Caco-2 (cell line): Measurements from ENCODE around the gene STPG3. TPM values are rescaled to one million over a fixed set of nuclear protein-coding genes. Genes with fewer than 3 reads are reported as not detected.

Experiments
- BruUV-seq: library from RNA; stranded (reverse); fragments of 400-500 nt; replicated peaks from 2 replicates; lab custom pipeline; 2021; lab: Mats Ljungman, UMichigan
- CTCF ChIA-PET: fragments of 300-600 bp; sonication (Branson Sonifier 250); formaldehyde crosslinking; loops from one replicate; lab custom pipeline; 2022; ENCODE audit warnings: antibody characterized with exemption; lab: Charles Lee
- POLR2A ChIA-PET: fragments of 300-600 bp; sonication (Branson Sonifier 250); formaldehyde crosslinking; loops from one replicate; lab custom pipeline; 2022; ENCODE audit warnings: antibody characterized with exemption; lab: Charles Lee
- DNase-seq, 2 experiments: peaks; one replicate each; pipeline versions ENCODE4 v3.0.0 to v3.0.0-alpha.2; 2020 to 2022
- H3K27me3 ChIP-seq: replicated peaks from 2 replicates; pipeline ENCODE4 v1.6.0; 2011; ENCODE audit warnings: low read length; ENCODE audit not compliant: control insufficient read depth, insufficient read depth
- H3K36me3 ChIP-seq: 2 replicates; pipeline ENCODE4 v1.5.1; 2011; ENCODE audit warnings: low read length; ENCODE audit not compliant: control insufficient read depth, insufficient read depth
- H3K4me1 ChIP-seq: fragments of 250-450 bp; sonication (Bioruptor Pico); 2 replicates; pipeline ENCODE4 v1.5.1; 2020; ENCODE audit warnings: mild to moderate bottlenecking
- H3K4me3 ChIP-seq: 2 replicates; pipeline ENCODE4 v1.5.1; 2011; ENCODE audit warnings: low read depth, mild to moderate bottlenecking, control low read depth, low read length
- H3K9me3 ChIP-seq: fragments of 250-450 bp; sonication (Bioruptor Pico); 2 replicates; pipeline ENCODE4 v1.5.1; 2020; ENCODE audit warnings: mild to moderate bottlenecking, moderate library complexity
- H3K27ac Mint-ChIP-seq: one replicate; pipeline ENCODE4 v1.8.0; 2022; ENCODE audit warnings: mixed read lengths; ENCODE audit not compliant: unreplicated experiment
- H3K27me3 Mint-ChIP-seq: one replicate; pipeline ENCODE4 v1.8.0; 2022; ENCODE audit warnings: mixed read lengths; ENCODE audit not compliant: insufficient read depth, unreplicated experiment
- H3K36me3 Mint-ChIP-seq: one replicate; pipeline ENCODE4 v1.8.0; 2022; ENCODE audit warnings: mild to moderate bottlenecking, mixed read lengths; ENCODE audit not compliant: insufficient read depth, unreplicated experiment
- H3K4me1 Mint-ChIP-seq: one replicate; pipeline ENCODE4 v1.8.0; 2022; ENCODE audit warnings: low read depth, mixed read lengths; ENCODE audit not compliant: unreplicated experiment
- H3K4me3 Mint-ChIP-seq: one replicate; pipeline ENCODE4 v1.8.0; 2022; ENCODE audit warnings: mild to moderate bottlenecking, moderate library complexity, mixed read lengths; ENCODE audit not compliant: unreplicated experiment
- H3K9me3 Mint-ChIP-seq: one replicate; pipeline ENCODE4 v1.8.0; 2022; ENCODE audit warnings: mixed read lengths; ENCODE audit not compliant: unreplicated experiment
- intact Hi-C: fragments of 100-400 bp; cut with micrococcal nuclease; formaldehyde crosslinking; loops from one replicate; pipeline ENCODE4 v1.10.0; 2022; ENCODE audit not compliant: unreplicated experiment
- total RNA-seq: library from RNA; stranded (reverse); gene quantifications from 2 replicates; pipeline ENCODE4 v1.2.3, GENCODE V29; 2022
- TF ChIP-seq, protein P1 (sequence below), 2 experiments: fragments of 200-600 bp in 1 of 2; IDR thresholded peaks; 1 replicate in 1 of 2; 2 replicates in 1 of 2; pipeline versions ENCODE4 v1.5.1 to v1.8.0; 2011 to 2022; ENCODE audit warnings: antibody characterized with exemption in 1 of 2, control low read depth in 1 of 2, inconsistent platforms in 1 of 2, low read depth in 1 of 2, low read length in 1 of 2, mild to moderate bottlenecking in 1 of 2, moderate library complexity in 1 of 2; ENCODE audit not compliant: insufficient read depth in 1 of 2, severe bottlenecking in 1 of 2, unreplicated experiment in 1 of 2

The STPG3 gene
- total RNA-seq, 1 experiment from 2014 or later, result not detected

DNA sequence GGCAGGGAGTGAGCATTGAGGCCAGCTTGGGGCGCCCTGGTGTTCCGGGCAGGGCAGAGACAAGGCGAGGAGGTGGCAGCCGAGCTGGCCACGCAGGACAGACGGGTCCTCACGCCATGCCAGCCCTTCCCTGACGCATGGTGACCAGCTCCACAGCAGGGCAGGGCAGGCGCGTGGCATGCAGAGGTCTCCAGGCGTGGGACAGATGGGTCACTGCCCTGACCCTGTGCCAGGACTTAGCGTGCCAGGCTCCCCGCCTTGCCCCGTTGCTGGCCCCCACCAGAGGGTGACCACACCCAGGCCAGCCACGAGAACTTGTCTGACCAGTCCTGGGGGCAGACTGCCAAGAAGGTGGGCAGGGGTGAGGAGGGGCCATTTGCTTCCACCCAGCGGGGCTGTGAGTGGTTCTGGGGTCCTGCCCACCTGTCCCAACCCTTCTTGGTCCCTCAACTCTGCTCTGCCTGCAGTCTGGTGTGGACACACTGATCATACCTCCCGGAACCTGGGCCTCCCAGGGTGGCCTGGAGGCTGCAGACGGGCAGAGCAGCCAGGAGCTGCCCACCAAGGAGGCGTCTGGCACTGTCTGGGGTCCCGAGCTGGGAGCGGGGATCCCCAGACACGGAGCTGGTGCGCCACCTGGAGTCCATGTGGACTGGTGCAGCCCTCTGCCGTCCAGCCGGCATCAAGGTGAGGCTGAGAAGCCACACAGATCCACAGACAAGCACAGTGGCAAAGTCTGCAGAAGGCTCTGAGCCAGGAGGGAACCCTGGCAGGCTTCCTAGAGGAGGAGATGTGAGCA is 23.8 kb upstream of the STPG3 start, which contains the start of gene RNF224:
Gene RNF224 (plus strand): TSS at position 449 of the 799 bp plus-strand sequence. CDS start 834 bp downstream, outside the sequence.
- no peaks in the 10 kb centered on the region for H3K9me3 Mint-ChIP-seq
- DNase-seq, result peak; percentile 87 to 88
- intact Hi-C loops, result loop anchor here (1.0 to 2.0 kb wide), 4 partner anchors 9 to 110 kb away; partner anchors contain the start of genes ANAPC2 and SSNA1

GRCh38 chr9:137227853-137228505 is 23.1 kb upstream of the STPG3 start:
- CTCF ChIA-PET, result interaction anchor here (0.6 to 2.4 kb wide), 13 partner anchors 9 to 181 kb away, joined by 3 to 20 read pairs (median 6); partner anchors contain the start of genes ANAPC2, LRRC26 and SSNA1
- POLR2A ChIA-PET, result interaction anchor here (1.0 kb wide), 1 partner anchor 9 kb away, joined by 3 read pairs; no protein-coding TSS in a partner anchor
- DNase-seq, result no peak
- Mint-ChIP-seq H3K27me3 (no peaks in the 10 kb centered on the region), H3K27ac (no peak overlapping the region), H3K36me3 (peaks cover 8% of the 10 kb centered on the region), H3K4me1 (peaks cover 13% of the 10 kb centered on the region), H3K9me3 (no peaks in the 10 kb centered on the region), H3K4me3 (no peak overlapping the region)
- TF ChIP-seq, protein P1, sequence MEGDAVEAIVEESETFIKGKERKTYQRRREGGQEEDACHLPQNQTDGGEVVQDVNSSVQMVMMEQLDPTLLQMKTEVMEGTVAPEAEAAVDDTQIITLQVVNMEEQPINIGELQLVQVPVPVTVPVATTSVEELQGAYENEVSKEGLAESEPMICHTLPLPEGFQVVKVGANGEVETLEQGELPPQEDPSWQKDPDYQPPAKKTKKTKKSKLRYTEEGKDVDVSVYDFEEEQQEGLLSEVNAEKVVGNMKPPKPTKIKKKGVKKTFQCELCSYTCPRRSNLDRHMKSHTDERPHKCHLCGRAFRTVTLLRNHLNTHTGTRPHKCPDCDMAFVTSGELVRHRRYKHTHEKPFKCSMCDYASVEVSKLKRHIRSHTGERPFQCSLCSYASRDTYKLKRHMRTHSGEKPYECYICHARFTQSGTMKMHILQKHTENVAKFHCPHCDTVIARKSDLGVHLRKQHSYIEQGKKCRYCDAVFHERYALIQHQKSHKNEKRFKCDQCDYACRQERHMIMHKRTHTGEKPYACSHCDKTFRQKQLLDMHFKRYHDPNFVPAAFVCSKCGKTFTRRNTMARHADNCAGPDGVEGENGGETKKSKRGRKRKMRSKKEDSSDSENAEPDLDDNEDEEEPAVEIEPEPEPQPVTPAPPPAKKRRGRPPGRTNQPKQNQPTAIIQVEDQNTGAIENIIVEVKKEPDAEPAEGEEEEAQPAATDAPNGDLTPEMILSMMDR (IDR thresholded peaks at IDR 0.05; ENCODE audit: insufficient read depth in 1 of 2, low read depth in 1 of 2, low read length in 1 of 2, severe bottlenecking in 1 of 2, unreplicated experiment in 1 of 2), result no peak
- Histone ChIP-seq H3K27me3 (no peaks in the 10 kb centered on the region), H3K36me3 (no peaks in the 10 kb centered on the region), H3K4me1 (peaks cover 38% of the 10 kb centered on the region), H3K4me3 (no peak overlapping the region), H3K9me3 (no peaks in the 10 kb centered on the region)
- no TSS peak for BruUV-seq
- intact Hi-C loops, result loop anchor here (1.0 to 2.0 kb wide), 4 partner anchors 8 to 111 kb away; partner anchors contain the start of genes ANAPC2 and SSNA1

More for the DNA sequence above, 23.8 kb upstream of the STPG3 start, which contains the start of gene RNF224:
- H3K27ac Mint-ChIP-seq, result peak within 1 kb of the TSS; percentile 64
- H3K4me1 ChIP-seq, result peaks cover 38% of the 10 kb centered on the region
- no peaks in the 10 kb centered on the region for H3K27me3 ChIP-seq
- H3K27me3 Mint-ChIP-seq, result no peaks in the 10 kb centered on the region
- no peak within 1 kb of the TSS for H3K4me3 Mint-ChIP-seq
- H3K4me3 ChIP-seq, result no peak within 1 kb of the TSS
- peaks cover 13% of the 10 kb centered on the region for H3K4me1 Mint-ChIP-seq
- TF ChIP-seq, protein P1 (IDR thresholded peaks at IDR 0.05; ENCODE audit: insufficient read depth in 1 of 2, low read depth in 1 of 2, low read length in 1 of 2, severe bottlenecking in 1 of 2, unreplicated experiment in 1 of 2), result peak; percentile 79 to 90
- no peaks in the 10 kb centered on the region for H3K9me3 ChIP-seq
- POLR2A ChIA-PET, result interaction anchor here (0.6 to 1.0 kb wide), 3 partner anchors 9 to 67 kb away, joined by 3 to 6 read pairs (median 3); no protein-coding TSS in a partner anchor
- BruUV-seq, result no TSS peak
- no peaks in the 10 kb centered on the region for H3K36me3 ChIP-seq
- CTCF ChIA-PET, result interaction anchor here (0.6 to 2.4 kb wide), 13 partner anchors 9 to 181 kb away, joined by 3 to 20 read pairs (median 6); partner anchors contain the start of genes ANAPC2, LRRC26 and SSNA1
- H3K36me3 Mint-ChIP-seq, result peaks cover 11% of the 10 kb centered on the region

- peaks cover 2% of the 10 kb centered on the region for H3K36me3 Mint-ChIP-seq
- Histone ChIP-seq H3K27me3 (no peaks in the 10 kb centered on the region), H3K4me1 (peaks cover 38% of the 10 kb centered on the region), H3K4me3 (no peak overlapping the region), H3K9me3 (no peaks in the 10 kb centered on the region), H3K36me3 (no peaks in the 10 kb centered on the region)
- TF ChIP-seq, protein P1 (IDR thresholded peaks at IDR 0.05; ENCODE audit: insufficient read depth in 1 of 2, low read depth in 1 of 2, low read length in 1 of 2, severe bottlenecking in 1 of 2, unreplicated experiment in 1 of 2), result no peak
- H3K27ac Mint-ChIP-seq, result no peak overlapping the region
- no TSS peak for BruUV-seq
- no peak for DNase-seq
- POLR2A ChIA-PET, result no interaction called here
- H3K9me3 Mint-ChIP-seq, result no peaks in the 10 kb centered on the region
- H3K4me1 Mint-ChIP-seq, result peaks cover 13% of the 10 kb centered on the region
- H3K27me3 Mint-ChIP-seq, result no peaks in the 10 kb centered on the region
- H3K4me3 Mint-ChIP-seq, result no peak overlapping the region
- CTCF ChIA-PET, result interaction anchor here (1.7 kb wide), 1 partner anchor 14 kb away, joined by 8 read pairs; no protein-coding TSS in a partner anchor
- intact Hi-C loops, result no loop called here
These were observed 22.5 kb upstream of the STPG3 start for GRCh38 chr9:137228506-137228967.
